ENCODE measurements around the gene ATP6V1G2. TPM values are rescaled to one million over a fixed set of nuclear protein-coding genes. Genes with fewer than 3 reads are reported as not detected.
"Not testable (repeated sequence)": the region's sequence is repeated elsewhere in the genome, so short reads cannot be mapped to it uniquely, and the experiment has no call there.

Gene ATP6V1G2
- total RNA-seq, result 1.1 TPM

DNA sequence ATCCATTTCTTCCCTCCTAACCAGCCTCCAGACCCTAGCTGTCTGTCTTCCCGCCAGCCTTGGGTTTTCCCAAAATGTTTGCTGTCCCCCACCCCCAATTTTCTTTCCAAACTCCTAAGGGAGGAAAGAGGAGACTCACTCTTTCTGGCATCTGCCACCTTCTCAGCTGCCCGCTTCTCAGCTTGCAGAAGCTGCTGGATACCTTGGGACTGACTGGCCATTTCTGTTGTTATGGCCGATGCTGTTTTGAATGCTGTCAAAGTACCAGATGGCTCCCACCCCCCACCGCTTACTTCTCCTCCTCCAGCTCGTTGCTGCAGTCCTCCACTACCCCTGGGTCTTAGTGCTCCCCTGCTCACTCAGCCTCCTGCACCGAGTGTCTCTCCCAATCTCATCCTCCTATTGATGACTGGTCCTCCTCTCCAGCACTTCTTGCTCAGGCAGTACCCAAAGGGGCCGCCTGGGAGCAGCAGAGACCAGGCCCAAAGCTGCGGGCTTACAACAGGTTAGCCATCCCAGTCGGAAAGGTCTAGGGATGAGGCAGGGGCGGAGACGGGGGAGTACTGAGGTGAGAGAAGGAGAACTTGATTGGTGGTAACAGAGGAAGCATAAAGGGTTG lies at the start of gene ATP6V1G2:
TSS of gene ATP6V1G2 (minus strand) at position 270 of the 619 bp plus-strand sequence. CDS start at position 221, 49 bp downstream.
- peak; percentile 57 to 87 (median 85) for DNase-seq (ENCODE audit: low read depth in 2 of 3, low spot score in 2 of 3)

DNA sequence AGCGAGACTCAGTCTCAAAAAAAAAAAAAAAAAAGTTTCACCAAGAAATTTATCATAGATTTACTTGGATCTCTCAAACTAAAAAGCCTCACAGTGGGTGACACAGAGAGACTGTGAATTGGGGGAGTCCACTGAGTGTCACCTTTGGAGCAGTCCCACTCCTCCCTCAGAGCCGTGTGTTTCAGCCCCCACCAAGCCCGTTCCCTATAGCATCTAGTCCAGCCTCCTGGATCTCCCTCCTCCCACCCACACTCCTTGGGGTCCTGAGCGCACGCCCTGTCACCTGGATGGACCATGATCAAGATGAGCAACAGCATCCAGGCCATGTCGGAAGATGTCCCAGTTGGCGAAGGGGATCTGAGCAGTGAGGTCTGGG lies 46.0 kb upstream of the ATP6V1G2 start:
- no peak for DNase-seq (ENCODE audit: low read depth in 2 of 3, low spot score in 2 of 3)

DNA sequence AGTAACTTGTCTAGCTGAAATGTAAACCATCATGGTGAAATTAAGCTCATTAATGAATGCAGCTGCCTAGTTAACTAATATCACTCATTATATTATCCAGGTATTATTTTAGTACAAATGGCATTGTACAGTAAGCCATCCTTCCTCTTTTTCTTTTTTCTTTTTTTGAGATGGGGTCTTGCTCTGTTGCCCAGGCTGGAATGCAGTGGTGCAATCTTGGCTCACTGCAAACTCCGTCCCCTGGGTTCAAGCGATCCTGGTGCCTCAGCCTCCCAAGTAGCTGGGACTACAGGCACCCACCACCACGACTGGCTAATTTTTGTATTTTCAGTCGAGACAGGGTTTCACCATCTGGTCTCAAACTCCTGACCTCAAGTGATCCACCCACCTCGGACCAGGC lies 44.3 kb upstream of the ATP6V1G2 start:
- not testable (repeated sequence) for DNase-seq (ENCODE audit: low read depth in 2 of 3, low spot score in 2 of 3)

DNA sequence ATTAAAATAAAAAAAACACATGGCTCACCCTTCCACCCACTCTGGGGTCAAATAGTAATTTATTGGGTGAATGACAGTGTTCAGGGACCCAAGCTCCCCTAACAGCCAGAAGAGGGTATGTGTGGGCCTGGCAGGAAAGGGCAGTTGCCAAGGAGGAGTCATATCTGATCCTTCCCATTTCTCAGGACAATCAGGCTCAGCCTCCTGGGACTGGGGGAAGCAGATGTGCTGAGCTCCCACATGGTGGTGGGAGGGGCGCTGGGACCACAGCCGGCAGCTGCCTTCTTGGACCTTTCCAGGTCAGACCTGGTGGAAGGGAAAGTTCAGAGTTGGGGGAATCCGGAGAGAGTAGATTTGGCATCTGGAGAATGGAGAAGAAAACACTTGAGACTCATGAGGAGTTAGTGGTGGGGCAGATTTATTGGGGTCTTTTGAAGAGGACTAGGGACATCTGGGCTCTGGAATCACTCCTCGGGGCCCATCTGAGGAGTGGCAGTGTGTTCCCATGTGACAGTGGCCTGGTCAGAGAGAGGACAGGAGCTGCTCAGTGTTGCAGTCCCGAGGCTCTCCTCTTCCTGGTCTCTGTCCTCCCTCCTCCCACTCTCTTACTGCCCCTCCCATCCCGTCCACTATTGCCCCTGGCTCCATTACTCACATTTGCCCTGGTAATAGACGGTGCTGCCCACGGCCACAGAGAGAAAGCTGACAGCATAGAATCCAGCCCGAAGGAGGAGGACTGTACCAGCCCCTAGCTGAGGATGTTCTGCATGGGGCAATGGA lies 42.7 kb upstream of the ATP6V1G2 start:
- no peak for DNase-seq (ENCODE audit: low read depth in 2 of 3, low spot score in 2 of 3)

DNA sequence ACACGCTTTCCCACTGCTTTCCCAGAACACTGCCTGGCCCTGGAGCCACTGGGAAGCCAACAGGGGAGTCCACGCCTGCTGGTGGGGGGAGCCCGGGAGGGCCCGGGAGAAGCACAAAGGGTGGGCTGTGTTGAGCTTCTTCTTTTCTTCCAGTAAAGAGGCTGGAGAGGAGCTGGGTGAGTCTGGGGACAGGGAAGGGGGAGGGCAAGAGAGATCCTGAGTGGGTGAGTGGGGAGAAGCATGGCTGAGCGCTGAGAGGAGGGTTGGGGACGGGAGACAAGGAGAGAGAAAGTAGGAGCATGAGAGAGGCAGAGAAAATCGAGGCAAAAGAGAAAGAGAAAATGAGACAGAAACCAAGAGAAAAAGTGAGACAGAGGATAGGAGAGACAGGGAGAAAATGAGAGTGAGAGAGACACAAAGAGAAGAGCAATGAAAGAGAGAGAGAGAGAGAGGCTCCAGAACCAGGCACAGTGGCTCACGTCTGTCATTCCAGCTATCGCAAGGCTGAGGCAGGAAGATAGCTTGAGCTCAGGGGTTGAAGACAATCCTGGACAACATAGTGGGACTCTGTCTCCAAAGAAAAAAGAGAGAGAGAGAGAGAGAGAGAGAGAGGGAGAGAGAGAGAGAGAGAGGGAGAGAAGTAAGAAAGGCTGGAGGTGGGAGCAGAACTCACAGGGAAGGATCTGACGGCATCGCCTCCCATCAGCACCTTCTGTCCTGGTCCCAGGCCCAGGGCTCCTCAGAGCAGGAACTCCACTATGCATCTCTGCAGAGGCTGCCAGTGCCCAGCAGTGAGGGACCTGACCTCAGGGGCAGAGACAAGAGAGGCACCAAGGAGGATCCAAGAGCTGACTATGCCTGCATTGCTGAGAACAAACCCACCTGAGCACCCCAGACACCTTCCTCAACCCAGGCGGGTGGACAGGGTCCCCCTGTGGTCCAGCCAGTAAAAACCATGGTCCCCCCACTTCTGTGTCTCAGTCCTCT lies 41.7 kb upstream of the ATP6V1G2 start:
- no peak for DNase-seq (ENCODE audit: low read depth in 2 of 3, low spot score in 2 of 3)

DNA sequence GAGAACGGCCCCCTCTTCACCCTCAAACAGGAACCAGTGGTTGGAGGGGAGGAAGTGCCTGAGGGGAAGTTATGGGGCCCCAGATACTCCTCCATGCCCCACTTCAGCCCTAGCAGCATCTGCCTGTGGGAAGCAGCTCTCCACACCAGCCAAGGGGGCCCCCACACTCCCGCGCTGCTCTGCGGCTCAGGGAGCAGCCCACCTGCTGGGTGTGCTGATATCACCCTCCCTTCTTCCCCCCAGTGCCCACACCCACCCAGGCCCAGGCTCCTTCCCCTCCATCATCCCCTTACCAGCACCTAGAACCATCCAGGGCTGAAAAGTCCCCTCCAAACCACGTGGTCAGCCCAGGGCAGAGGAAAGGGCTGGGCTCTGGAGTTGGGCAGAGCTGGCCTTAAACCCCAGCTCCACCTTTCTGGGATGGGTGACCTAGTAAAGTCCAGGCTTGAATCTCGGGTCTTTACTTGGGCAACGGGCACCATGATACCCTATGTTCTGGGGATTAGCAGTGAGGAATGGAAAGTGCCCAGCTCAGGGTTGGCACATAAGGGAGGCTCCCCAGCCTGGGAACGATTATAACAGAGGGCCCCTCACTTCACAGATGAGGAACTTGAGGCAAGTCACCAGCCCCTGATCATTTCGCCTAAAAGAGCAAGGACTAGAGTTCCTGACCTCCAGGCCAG lies 40.3 kb upstream of the ATP6V1G2 start:
- peak in 2 of 3 donors; percentile 92 to 97 for DNase-seq (ENCODE audit: low read depth in 2 of 3, low spot score in 2 of 3)

DNA sequence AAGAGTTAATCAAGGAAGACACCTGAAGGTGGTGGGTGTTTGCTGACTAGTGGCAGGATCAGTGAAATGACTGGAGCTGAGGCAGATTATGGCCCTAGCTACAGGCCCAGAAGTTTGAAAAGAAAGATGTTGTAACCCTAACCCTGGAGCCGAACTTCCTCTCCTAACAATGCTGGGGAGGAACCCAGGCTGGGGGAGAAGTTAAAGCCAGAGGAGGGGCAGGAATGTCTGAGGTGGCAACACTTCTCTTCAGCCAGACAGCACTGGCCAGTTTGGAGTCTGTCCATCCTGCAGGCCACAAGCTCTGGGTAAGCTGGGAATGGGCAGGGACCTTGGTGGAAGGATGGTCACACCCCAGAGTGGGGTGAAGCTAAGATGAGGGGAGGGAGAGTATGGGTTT lies 39.6 kb upstream of the ATP6V1G2 start, which contains the start of gene LST1:
TSS of gene LST1 (plus strand) at position 270 of the 400 bp plus-strand sequence. CDS start 1,023 bp downstream, outside the sequence.
- DNase-seq (ENCODE audit: low read depth in 2 of 3, low spot score in 2 of 3), result peak in 1 of 3 donors; percentile 54

DNA sequence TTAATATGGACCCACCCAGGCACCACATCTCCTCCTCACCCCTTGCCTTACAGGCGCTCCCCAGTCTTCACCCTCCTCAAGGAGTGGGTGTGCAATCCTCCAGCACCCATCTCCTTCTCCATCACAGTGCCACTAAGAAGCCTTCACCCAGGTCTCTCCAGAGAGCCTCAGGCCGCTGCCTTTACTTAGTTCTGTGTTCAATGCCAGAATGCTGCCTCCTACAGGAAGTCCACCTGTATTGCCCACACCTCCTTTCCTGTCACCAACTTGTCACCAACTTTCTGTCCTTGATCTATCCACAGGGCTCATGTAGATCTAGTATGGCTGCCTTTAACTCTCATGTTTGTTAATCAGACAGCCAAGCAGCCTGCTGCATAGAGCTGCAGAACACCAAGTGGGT lies 39.1 kb upstream of the ATP6V1G2 start:
- DNase-seq (ENCODE audit: low read depth in 2 of 3, low spot score in 2 of 3), result no peak

DNA sequence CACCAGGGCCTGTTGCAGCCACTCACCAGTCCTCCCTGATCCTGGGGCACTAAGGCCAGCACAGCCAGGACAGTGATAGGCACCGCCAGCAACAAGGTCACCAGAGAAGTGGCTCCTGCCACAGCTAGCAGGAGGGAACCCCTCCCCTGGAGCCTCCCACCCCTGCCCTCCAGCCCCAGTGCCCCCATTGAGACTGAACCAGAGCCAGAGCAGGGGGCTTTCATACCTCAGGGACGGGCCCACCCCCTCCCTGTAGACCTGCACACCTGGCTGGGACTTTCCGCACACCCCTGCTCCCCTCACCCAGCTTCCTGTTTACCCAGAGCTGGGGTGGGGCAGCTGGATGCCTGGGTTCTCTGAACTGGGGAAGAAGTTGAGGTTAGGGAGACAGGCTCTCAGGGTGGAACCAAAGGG lies 35.8 kb upstream of the ATP6V1G2 start, which contains the start of gene LTB:
TSS of gene LTB (minus strand) at position 195 of the 414 bp plus-strand sequence. CDS start at position 188, 7 bp downstream.
- DNase-seq (ENCODE audit: low read depth in 2 of 3, low spot score in 2 of 3), result no peak

DNA sequence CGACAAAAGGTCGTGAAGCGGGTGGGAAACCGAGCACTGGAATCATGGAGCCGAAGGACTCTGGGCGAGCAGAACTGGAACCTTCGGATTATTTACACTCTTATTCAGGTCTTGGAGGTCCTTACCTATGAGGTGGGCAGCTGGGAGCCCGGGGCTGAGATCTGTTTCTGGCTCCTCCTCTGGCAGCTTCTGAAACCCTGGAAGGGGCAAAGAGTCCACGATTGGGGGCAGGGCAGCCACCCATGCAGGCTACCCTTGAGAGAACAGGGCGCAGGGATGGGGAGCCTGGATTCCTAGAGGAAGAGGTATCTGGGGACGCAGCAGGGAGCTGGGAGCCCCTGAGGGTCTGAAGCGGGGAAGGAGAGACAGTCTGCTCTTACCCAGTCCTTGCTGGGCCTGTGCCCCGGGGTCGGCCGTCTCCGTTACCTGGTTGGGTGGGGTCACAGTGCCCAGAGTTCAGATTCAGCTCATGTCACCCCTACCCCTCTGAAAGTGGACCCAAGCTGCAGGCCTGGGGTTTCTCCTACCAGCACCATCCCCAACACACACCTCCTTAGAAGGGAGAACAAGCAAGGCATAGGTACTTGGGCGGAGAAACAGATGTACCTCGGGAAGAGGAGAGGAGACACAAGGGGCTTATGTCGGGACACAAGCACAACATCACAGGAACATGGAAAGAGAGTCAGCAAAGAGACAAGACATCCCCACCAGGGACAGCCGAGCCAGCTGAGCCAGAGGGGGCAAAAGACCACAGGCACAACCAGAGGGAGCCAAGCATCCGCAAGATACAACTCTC lies 35.2 kb upstream of the ATP6V1G2 start:
- no peak for DNase-seq (ENCODE audit: low read depth in 2 of 3, low spot score in 2 of 3)

DNA sequence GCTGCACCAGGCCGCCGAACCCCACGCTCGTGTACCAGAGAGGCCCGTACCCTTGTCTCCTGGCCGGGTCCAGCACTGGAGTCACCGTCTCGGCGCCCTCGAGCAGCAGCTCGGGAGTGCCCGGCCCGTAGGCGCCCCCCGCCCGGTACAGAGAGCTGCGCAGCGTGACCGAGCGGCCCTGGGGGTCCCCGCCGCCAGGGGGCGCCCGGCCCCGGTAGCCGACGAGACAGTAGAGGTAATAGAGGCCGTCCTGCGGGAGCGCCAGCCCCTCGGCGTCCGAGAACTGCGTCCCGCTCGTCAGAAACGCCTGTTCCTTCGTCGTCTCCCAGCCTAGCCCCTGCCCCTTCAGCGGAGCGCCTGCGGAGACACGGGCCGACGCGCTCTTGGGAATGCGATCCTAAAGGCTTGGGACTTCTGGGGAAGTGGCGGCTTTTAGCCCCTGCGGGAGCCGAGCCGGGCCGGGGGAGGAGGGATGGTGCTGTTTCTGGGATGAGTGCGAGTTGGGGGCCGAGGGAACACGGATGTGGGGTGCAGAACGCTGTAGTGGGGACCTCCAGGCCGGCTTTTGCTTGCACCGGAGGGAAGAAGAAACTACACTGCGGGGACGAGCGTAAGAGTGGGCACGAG lies 34.5 kb upstream of the ATP6V1G2 start:
- peak; percentile 79 to 85 (median 81) for DNase-seq (ENCODE audit: low read depth in 2 of 3, low spot score in 2 of 3)

DNA sequence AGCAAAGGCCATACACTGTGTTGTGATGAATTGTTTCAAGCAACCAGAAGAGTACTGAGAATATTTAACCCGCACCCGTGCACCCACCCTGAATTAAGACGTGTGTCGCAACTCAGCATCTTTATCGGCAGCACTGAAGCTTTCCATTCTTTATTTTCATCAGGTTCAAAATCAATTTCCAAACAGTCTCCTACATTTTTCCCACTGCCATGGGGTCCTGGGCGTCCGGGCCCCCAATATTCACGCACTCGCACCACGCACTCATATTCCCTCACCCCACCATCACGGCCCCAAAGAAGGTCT lies 34.0 kb upstream of the ATP6V1G2 start:
- no peak for DNase-seq (ENCODE audit: low read depth in 2 of 3, low spot score in 2 of 3)

DNA sequence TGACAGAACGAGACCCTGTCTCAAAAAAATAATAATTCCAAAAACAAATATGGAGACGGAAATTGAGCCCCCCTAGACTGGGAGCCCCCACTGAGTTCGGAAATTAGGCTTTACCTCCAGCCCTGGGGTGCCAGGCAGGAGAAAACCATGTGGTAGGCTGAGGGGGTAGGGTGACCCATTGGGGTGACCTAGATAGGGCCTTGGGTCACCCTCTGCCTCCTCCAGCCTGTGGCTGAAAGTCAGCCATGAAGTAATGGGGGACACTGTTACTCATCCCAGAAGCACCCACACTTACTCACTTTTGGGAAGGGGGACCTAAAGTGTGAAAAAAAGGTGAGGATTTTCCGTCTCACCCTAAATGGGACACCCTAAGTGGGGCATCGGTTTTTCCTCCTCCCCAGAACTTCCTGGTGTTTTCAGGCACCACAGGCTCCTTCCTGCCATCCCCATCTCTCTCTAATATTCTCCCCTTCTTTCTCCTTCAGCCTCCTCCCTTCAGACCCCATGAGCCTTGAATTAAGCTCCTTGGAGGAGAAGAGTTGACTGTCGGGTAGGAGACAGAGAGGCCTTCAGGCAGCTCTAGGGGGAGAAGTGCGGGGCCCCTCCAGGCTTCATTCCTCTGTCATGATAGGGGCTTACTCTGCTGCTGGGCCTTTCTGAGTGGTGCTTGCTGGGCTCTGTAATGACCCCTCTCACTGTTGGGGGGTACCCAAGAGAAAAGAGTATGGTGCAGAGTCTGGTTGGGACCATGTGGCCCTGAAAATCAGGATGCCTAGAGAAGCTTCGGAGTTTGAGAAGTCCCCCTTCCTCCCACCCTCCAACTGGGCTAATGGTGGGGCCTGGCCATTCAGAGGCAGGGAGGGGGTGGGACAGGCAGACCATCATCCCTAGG lies 33.4 kb upstream of the ATP6V1G2 start:
- no peak for DNase-seq (ENCODE audit: low read depth in 2 of 3, low spot score in 2 of 3)

DNA sequence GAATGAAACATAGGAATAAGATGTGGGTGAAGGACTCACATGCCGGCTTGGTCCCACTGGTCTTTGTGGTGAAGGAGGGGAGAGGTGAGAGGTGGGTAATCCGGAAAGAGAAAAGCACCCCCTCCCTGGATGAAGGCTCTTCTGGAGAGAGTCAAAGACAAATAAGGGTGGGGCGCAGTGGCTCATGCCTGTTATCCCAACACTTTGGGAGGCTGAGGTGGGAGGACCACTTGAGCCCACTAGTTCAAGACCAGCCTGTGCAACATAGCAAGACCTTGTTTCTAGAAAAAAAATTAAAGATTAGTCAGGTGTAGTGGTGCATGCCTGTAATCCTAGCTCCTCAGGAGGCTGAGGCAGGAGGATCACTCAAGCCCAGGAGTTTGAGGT lies 32.7 kb upstream of the ATP6V1G2 start:
- DNase-seq (ENCODE audit: low read depth in 2 of 3, low spot score in 2 of 3), result no peak

DNA sequence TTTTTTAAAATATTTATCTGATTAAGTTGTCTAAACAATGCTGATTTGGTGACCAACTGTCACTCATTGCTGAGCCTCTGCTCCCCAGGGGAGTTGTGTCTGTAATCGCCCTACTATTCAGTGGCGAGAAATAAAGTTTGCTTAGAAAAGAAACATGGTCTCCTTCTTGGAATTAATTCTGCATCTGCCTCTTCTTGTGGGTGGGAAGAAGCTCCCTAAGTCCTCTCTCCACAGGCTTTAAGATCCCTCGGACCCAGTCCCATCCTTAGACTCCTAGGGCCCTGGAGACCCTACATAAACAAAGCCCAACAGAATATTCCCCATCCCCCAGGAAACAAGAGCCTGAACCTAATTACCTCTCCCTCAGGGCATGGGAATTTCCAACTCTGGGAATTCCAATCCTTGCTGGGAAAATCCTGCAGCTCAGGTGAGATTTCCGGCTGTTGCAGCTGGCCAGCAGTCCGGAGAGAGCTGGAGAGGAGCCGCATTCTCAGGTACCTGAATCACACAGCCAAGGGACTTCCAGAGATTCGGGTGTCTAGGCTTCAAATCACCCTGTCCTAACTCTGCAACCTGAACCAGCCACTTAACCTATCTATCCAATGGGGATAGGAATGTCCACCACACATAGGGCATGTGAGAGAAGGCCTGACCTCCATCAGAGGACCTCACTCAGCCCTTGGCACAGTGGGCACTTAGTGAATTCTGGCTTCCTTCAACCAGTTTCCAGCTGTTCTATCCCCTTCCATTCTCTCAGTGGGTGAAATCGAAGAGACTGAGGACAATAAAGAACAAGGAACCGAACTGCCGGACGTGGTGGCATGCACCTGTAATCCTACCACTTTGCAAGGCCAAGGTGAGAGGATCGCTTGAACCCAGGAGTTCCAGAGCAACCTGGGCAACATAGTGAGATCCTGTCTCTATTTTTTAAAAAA lies 32.0 kb upstream of the ATP6V1G2 start:
- no peak for DNase-seq (ENCODE audit: low read depth in 2 of 3, low spot score in 2 of 3)

DNA sequence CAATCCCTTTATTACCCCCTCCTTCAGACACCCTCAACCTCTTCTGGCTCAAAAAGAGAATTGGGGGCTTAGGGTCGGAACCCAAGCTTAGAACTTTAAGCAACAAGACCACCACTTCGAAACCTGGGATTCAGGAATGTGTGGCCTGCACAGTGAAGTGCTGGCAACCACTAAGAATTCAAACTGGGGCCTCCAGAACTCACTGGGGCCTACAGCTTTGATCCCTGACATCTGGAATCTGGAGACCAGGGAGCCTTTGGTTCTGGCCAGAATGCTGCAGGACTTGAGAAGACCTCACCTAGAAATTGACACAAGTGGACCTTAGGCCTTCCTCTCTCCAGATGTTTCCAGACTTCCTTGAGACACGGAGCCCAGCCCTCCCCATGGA lies 31.2 kb upstream of the ATP6V1G2 start:
- DNase-seq (ENCODE audit: low read depth in 2 of 3, low spot score in 2 of 3), result no peak
